Mesenteric fat pad (tissue), 1 donor: ENCODE measurements around the gene NDE1. TPM values are rescaled to one million over a fixed set of nuclear protein-coding genes. Genes with fewer than 3 reads are reported as not detected.

Experiments used
- DNase-seq: peaks from one replicate; pipeline ENCODE4 v3.0.0-alpha.2; 2020; ENCODE audit warnings: low spot score
- total RNA-seq: library from RNA; stranded (reverse); fragmentation: NEBNext Ultra II Directional; extraction: Animal tissue kit (Norgen Biotek cat#: 25700); gene quantifications from one replicate; pipeline ENCODE4 v1.2.1, GENCODE V29; 2021
- donor health status: DM: yes; HTN: yes; CAD: no.

The NDE1 gene
- total RNA-seq, 1 donor from 2014 or later = 26.8 TPM

- DNase-seq = no peak
These were observed 82.4 kb downstream of the NDE1 start for GRCh38 chr16:15732416-15732815.

DNA sequence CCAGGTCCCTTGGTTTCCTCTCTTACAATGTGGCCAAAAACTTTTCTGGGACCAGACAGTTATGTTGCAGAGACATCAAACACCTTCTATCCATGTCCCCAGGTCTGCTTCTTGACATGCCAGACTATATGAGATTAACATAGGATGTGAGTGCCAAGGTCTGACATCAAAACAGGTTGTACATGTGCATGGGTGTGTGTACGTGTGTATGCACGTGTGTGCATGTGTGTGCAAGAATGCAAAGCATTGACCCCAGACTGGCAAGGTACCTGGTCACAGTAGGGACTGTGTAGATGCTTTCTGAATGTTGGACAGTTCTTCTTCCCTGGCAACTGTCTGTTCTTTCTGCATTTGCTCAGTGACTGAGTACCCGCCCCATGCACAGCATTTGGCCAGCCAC is 85.6 kb downstream of the NDE1 start:
- DNase-seq = no peak

DNA sequence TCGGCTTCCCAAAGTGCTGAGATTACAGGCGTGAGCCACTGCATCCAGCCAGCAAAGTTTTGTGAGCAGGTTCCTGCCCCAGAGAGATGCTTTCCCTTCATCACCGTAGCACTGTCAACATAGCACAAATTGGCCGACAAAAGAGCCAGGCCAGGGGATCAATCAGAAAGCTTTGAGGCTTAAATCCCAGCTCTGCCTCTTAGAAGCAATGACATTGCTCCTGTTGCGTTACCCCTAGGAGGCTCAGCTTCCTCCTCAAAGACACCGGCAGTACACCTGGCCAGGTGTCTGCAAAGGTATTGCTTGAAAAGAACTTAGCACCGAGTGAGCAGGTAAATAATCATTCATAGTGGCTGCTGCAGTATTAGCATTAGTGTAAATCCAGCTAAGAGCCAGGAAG is 86.5 kb downstream of the NDE1 start:
- DNase-seq = no peak

GRCh38 chr16:15737140-15737644 is 87.1 kb downstream of the NDE1 start:
- DNase-seq = no peak

GRCh38 chr16:15739464-15739863 is 89.4 kb downstream of the NDE1 start:
- no peak for DNase-seq

DNA sequence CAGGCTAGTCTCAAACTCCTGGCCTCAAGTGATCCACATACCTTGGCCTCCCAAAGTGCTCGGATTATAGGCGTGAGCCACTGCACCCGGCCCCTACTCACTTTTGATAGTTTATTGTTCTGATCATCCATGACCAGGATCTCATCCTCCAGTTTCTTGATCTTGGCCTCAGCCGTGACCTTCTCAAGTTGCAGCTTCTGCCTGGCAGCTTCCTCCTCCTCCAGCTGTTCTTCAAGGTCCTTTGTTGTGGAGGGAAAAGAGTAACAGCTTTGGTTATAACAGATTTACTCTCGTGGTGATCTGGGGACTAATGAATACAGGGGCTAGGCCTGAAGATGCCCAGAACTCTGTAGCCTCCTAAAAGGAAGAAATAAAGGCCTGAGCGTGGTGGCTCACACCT is 89.9 kb downstream of the NDE1 start:
- no peak for DNase-seq

GRCh38 chr16:15741207-15741871 is 91.3 kb downstream of the NDE1 start:
- DNase-seq = no peak

DNA sequence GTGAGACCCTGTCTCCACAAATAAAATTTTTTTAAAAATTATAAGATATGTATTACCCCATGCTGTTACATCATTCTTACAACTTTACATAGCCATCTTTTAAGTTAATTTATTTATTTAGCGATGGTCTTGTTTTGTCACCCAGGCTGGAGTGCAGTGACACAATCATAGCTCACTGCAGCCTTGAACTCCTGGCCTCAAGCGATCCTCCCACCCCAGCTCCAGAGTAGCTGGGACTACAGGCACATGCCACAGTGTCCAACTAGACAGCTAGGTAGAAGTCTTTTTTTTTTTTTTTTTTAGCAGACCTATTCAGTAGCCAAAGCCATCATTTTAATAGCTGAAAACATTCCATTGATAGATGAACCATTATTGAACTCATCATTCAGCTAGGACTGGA is 92.7 kb downstream of the NDE1 start:
- DNase-seq = no peak

DNA sequence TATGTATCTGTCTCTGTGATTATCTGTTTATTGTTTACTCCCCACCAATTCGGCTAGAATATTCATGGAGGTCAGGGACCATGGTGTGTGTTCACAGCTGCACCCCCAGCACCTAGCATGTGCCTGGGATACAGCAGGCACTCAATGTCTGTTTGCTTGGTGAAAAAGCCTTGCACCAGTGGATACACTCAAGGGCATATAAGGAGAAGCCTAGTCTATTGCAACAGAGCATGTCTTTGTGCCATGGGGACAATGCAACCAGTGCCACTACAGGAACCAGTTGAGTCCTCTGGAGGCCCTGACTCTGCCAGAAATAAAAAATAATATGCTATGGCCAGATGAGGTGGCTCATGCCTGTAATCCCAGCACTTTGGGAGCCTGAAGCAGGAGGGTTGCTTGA is 93.6 kb downstream of the NDE1 start:
- no peak for DNase-seq

GRCh38 chr16:15746332-15746731 is 96.3 kb downstream of the NDE1 start:
- no peak for DNase-seq

DNA sequence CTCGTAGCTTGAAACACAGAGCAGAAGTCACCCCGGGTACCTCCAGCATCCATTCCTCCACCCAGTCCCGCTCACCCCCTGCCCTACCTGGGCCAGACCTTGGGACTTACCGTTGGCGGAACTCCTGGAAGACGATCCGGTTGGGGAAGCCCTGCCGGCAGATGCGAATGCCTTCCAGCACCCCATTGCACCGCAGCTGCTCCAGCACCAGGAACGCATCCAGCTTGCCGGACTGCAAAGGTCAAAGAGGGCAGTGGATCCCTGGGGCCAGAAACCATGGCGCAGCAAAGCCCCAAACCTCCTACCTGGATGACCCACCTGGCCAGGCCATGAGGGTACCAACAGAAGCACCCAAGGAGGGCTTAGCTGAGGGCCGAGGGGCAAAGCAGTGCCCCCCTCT is 97.9 kb downstream of the NDE1 start:
- DNase-seq = no peak

DNA sequence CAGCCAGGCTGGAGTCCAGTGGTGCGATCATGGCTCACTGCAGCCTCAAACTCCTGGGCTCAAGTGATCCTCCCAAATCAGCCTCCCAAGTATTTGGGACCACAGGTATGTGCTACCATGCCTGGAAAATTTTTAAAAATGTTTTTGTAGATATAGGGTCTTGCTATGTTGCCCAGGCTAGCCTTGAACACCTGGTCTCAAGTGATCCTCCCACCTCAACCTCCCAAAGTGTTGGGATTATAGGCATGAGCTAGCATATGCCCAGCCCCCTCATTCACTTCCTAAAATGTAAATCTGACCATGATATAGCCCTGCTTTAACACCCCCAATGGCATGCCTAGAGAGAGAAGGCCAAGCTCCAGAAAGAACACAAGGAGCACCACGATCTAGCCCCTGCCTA is 98.6 kb downstream of the NDE1 start:
- no peak for DNase-seq

GRCh38 chr16:15749371-15749770 is 99.3 kb downstream of the NDE1 start:
- no peak for DNase-seq

- no peak for DNase-seq
These were observed 99.9 kb downstream of the NDE1 start for GRCh38 chr16:15749985-15750384.

GRCh38 chr16:15751940-15752339 is 101.9 kb downstream of the NDE1 start:
- DNase-seq = no peak

- DNase-seq = no peak
These were observed 102.9 kb downstream of the NDE1 start for GRCh38 chr16:15752717-15753488.

DNA sequence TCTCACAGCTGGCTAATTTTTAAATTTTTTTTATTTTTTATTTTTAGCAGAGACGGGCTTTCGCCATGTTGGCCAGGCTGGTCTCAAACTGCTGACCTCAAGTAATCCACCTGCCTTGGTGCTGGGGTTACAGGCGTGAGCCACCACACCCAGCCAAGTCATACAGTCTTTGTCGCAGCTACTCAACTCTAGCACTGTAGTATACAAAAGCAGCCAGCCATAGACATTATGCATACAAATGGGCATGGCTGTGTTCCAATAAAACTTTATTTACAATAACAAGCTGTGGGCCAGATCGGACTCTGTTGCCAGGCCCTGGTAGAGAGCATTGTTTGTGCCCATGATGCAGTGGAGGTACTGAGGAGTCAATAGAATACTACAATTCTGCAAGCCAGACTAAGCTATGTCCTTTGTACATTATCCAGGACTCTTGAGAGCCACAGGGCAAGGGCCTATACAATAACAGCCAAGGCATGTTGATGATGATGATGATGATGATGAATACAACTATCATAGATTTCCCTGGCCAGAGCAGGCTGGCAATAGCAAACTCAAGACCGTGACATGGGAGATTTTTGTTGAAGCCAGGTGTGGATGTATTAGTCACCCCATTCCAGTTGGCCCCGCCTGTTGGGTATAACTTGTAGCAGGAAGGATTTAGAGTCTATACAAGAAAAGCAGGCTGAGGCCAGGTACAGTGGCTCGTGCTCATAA is 104.9 kb downstream of the NDE1 start:
- no peak for DNase-seq

DNA sequence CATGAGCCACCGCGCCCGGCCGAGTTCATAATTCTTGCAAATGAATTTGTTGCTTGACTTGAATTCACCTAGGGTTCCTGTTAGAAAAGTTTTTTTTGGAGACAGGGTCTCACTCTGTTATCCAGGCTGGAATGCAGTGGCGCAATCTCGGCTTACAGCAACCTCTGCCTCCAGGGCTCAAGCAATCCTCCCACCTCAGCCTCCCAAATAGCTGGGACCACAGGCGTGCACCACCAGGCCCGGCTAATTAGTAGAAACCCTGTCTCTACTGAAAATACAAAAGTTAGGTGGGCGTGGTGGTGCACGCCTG is 107.0 kb downstream of the NDE1 start:
- DNase-seq = no peak

- no peak for DNase-seq
These were observed 107.7 kb downstream of the NDE1 start for GRCh38 chr16:15757630-15758251.

DNA sequence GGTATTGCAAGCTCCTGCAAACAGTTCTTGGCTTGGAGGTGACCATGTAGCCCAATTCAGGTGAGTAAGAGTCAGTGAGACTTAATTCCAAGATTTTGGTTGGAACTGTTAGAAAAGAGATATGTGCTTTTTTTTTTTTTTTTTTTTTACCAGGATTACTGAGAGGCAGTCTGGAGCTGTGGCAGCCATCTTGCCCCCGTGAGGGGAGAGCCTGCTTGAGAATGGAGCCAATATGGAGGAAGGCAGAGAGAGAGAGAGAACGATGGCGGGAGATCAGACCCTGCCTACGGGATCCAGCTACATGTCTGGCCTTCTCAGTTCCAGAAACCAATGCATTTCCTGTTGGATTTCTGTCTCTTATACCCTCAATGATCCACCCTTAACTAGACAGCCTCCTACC is 109.0 kb downstream of the NDE1 start:
- DNase-seq = no peak

DNA sequence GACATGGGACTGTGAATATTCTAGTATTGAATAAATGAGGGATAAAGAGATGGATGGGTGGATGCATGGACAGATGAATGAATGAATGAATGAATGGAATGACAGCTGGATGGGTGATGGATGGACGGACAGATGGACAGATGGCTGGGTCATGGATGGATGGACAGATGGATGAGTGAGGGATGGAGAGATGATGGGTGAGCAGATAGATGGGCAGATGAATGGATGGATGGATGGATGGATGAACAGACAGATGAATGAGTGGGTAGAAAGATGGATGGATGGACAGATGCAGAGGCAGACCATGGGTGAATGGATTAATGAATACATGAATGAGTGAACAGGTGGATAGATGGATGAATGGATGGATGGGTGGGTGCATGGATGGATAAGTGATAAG is 110.1 kb downstream of the NDE1 start:
- no peak for DNase-seq

DNA sequence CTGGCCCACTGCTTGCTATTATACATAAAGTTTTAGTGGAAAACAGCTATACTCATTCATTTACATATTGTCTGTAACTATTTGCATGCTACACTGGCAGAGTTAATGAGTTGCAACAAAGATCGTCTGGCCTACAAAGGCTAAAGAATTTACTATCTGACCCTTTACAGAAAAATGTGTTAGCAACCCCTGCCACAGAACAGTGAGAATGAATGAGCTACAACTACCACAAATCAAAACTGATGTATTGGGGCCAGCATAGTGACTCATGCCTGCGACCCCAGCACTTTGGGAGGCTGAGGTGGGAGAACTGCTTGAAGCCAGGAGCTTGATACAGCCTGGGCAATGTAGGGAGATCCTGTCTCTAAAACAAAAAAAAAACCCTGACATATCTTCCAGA is 114.1 kb downstream of the NDE1 start:
- DNase-seq = no peak
